Measurements from ENCODE around the gene ABHD12.
A peak's percentile ranks its signal among the peaks of the same experiment; 100 is the strongest.

Gene ABHD12

DNA sequence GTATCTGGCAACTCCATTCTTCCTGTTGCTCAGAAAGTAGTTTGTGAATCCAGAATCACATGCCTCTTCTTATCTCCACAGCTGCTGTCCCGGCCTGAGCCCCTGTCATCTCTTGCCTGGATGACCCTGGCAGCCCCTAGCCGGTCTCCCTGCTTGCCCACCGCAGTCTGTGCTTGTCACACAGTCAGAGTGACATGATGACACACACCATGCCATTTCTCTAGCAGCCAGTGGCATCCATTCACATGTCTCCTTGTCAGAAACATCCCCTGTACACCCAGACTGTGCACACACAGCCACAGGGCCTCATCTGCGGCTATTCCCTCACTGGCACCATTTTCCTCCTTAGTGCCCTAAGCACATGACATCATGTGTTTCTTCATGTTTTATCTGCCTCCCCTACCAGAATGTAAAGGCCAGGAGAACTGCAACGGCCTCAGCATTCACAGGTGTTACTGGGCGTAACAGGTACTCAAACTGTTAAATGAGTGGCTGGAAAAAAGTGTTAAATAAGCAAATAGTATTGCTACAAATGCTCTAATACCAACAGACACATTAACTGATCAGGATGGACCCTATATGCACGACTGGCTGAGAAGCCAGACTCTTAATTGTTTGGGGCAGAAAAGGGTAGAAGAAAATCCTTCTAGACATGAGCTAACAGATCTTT lies 9.6 kb downstream of the ABHD12 start:
- DNase-seq, result no peak

DNA sequence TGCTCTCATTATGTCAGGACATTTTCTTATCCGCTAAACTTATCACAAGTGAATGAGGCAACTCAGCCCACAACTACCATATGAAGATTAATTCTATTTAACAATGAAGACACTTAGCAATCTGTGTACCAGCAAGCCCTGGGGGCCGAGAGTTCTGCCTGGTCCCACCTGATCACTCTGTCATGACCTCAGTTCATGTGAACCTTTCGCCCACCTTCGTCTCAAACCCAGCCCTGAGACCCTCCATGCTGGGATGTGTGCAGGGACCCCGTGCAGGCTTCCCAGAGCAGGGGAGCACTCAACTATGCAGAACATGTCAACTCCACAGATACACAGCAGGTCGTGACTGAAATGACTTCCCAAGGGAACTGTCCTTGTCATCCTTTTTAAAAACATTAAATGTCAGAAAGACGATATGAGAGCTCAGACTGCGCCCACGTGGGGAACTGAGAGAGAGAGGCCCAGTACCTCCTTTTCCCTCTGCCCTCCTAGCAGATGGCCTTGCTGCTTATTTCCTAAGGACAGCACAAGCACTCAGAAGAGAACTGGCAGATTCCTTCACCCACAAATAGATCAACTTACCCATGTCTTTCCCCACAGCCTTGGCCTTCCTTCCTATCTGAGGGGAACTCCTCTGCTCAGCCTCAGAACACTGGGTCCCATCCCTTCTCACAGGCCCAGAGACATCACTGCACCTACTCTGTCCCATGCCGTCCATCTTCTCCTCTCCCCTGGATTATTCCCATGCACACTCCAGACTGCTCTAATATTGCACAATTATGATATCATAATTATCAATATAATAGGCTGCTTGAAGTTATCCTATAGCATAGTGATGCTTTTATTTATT lies 11.5 kb downstream of the ABHD12 start:
- no peak for DNase-seq

DNA sequence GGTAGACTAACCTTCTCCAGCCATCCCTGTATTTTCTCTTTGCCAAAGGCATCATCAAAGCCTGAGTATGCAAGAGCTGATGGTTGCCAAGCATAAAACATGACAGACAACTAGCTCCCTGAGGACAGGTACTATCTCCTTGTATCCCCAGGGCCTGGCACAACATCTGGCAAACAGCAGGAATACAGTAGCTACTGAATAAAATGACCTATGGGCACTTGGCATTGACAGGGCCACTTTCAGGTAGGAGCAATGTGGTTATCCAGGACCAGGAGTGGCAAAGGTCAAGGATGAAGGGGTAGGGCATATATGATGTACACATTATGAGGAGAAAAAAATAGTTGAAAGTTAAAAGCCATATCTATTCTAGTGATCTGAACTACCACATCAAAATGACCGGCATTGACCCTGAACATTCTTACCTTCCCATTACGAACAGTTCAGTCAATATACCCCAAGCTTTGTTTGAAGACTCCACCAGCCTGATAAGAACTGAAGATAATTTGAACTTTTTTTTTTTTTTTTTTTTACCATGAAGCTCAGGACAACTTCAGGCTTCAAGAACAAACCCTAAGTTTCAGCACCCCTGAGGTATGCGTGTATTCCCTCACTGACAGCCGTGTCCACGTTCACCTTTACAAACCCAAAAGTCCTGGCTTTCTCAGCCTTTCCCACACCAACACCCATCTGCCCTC lies 12.3 kb downstream of the ABHD12 start:
- DNase-seq, result no peak

DNA sequence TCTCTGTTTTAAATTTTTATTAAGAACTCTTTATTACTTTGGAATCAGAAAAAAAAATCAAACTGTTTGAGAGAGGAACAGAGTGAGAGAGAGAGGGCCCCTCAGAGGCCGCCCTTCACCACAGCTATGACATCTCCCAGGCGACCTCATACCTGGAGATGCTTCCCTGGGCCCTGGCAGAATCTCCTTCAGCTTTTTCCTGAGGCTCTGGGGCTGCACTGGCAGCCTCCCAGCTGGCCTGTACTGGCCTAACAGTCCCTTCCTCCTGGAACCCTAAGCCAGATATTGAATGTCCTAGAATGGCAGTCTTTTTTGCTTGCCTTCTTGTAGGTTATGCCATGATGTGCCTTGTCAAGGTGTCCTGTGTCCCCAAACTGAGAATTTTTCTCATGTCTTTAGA lies 13.7 kb downstream of the ABHD12 start:
- no peak for DNase-seq

DNA sequence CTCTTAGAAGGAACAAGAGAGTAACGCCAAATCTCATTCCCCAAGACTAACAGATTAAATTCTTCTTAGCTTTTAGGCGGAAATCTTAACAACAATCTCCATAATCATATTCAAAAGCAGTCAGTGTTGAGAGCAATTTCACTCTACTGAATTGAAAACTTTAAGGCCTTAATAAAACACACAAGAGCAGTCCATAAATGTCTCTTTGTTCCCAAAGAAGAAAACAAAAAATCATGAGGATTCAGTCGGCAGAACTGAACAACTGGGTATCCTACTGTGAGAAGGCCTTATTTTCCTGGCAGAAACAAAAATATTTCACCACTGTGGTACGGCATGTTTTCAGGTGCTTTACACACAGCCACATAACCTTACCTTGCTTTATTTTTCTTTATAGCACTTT lies 14.4 kb downstream of the ABHD12 start:
- DNase-seq, result no peak

DNA sequence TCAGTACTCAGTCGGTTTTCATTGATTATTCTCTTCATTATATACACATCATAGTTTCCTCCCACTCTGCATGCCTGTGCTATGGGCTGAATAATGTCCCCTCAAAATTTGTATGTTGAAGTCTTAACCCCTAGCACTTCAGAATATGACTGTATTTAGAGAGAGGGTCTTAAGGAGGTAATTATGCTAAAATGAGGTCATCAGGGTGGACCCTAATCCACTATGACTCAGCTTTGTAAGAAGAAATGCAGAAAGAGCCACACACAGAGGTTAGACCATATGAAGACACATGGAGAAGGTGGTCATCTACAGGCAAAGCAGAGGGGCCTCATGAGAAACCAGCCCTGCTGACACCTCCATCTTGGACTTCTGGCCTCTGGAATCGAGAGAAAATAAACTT lies 15.8 kb downstream of the ABHD12 start:
- no peak for DNase-seq

DNA sequence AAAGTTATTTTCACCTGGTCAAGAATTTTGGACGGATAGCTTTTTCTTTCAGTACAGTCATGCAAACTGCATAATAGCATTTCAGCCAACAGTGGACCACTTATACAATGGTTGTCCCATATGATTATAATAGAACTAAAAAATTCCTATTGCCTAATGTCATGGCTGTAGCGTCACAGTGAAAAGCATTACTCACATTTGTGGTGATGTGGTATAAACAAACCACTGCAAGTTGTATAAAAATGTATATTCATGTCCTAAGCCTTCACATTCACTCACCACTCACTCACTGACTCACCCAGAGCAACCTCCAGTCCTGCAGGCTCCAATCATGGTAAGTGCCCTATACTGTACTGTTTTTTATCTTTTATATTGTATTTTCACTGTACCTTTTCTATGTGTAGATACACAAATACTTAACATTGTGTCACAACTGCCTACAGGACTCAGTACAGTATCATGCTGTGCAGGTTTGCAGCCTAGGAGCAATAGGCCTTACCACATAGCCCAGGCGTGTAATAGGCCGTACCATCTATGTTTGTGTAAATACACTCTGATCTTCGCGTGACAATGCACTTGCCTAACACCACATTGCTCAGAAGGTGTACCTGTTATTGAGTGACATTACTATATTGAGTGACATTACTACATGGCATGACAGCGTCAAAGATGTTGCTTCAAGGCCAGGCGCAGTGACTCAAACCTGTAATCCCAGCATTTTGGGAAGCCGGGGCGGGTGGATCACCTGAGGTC lies 17.9 kb downstream of the ABHD12 start:
- no peak for DNase-seq

DNA sequence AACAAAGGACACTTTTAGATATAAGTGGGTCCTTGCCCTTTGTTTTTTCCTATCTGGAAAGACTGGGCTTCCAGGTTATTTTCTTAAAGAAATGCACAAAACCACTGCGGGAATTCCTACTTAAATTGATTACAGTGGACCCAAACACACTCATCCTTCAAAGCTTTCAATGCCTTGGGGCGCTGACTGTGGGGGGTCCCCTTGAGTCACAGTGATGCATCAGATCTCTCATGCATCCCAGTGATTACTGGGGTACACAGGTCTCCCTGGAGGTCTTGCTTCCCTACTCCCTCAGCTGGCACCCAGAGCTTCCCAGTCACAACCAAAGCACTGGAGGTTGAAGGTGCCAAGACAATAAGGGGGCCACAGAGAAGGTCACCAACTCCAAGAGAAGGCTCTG lies 20.7 kb downstream of the ABHD12 start:
- no peak for DNase-seq

DNA sequence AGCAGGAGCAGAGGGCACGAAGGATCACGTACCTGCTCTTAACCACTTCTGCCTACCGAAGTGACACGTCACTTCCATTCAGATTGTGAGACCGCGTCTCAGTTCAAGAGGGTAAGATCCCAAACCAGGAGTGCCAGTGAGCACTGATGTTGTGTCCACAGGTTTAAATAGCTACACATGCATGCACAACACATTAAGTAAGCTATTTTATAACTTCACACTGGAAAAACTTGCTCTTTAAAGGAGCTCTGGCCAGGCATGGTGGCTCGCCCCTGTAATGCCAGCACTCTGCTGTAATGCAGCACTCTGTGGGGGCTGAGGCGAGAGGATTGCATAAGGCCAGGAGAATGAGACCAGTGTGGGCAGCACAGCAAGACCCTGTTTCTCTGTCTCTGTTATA lies 21.1 kb downstream of the ABHD12 start:
- no peak for DNase-seq

DNA sequence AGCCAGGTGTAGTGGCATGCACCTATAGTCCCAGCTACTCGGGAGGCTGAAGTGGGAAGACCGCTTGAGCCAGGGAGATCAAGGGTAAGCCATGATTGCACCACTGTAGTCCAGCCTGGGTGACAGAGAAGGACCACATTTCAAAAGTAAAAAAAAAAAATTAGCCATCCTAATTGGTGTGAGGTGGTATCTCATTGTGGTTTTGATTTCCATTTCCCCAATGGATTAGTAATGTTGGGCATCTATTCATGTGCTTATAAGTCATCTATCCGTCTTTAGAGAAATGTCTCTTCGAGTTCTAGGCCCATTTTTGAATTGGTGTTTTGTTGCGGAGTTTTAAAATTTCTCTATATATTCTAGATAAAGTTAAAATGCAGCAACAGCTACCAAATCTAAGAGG lies 21.7 kb downstream of the ABHD12 start:
- no peak for DNase-seq

DNA sequence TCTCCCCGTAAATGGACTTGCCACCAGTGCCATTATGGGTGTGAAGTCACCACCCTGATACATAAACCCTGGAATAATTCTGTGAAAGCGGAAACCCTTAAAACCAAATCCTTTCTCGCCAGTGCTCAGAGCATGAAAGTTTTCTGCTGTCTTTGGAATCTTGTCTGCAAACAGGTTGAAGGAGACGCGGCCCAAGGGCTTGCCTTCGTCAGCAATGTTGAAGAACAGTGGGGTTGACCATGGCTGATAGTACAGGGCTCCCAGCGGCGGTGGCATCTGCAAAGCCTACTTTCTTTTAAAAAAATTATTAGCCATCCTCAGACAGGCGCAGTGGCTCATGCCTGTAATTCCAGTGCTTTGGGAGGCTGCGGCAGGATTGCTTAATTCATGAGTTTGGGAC lies 22.1 kb downstream of the ABHD12 start:
- no peak for DNase-seq

DNA sequence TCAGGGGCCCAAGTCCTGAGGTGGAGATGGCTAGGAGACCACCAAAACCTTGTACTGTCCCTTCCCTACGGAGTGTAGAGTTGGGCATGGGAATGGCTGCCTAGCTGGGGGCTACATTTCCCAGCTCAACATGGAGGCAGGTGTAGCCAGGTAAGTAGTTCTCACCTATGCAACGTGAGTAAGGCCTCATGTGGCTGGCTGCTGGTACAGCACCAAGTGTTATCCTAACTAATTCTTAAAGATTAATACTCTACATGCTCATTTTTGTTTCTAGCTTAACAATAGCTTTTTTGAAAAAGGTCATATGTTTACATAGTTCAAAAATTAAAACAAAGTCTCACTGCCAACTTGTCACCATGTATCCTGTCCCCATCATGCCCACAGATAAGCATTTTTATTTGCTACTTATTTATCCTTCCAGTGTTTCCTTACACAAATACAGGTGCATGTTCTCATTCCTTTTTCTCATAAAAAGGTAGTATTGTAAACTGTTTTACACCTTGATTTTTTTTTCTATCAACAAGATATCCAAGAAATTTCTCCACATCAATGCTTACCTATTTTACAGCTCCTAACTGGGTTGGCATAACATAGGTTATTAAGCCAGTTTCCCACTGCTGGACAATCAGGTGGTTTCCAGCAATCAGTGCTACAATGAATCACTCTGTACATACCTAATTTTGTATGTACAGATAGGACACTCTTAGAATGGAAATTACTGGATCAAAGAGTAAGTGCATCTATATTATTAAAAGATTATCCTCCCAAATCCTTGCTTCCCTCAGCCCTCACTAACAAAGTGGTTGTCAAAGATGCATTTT lies 25.5 kb downstream of the ABHD12 start:
- DNase-seq, result no peak

DNA sequence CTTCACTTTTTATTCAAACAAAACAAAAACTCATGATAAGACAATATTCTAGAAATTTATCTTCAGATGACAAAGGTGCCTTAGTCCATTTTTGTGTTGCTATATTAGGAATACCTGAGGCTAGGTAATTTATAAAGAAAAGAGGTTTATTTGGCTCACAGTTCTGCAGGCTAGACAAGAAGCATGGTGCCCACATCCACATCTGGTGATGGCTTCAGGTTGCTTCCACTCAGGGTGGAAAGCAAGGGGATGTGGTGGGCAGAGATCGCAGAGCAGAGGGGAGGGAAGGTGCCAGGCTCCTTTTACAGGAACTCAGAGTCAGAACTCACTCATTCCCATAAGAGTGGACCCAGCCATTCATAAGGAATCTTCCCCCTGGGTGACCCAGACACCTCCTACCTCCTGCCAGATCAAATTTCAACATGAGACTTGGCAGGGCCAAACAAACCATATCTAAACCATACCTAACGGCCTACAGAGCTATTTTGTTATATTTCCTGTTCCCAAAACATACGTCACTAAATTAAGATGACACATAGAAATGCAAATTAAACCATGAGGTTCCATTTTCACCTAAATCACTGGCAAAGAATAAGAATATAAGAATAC lies 26.4 kb downstream of the ABHD12 start:
- DNase-seq, result no peak

DNA sequence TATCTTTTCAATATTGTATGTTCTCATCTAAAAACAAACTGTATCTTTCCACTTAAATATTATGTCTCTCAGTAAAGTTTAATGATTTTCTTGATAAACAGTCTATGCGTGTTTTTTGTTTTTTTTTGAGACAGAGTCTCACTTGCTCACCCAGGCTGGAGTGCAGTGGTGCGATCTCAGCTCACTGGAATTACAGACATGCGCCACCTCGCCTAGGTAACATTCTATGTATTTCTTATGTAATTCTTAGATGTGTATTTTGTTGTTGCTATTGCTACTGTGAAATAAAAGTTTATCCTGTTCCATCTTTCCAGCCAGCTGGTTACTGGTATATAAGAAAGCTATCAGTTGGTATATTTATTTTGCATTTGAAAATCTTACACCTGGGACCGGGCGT lies 29.4 kb downstream of the ABHD12 start:
- no peak for DNase-seq

DNA sequence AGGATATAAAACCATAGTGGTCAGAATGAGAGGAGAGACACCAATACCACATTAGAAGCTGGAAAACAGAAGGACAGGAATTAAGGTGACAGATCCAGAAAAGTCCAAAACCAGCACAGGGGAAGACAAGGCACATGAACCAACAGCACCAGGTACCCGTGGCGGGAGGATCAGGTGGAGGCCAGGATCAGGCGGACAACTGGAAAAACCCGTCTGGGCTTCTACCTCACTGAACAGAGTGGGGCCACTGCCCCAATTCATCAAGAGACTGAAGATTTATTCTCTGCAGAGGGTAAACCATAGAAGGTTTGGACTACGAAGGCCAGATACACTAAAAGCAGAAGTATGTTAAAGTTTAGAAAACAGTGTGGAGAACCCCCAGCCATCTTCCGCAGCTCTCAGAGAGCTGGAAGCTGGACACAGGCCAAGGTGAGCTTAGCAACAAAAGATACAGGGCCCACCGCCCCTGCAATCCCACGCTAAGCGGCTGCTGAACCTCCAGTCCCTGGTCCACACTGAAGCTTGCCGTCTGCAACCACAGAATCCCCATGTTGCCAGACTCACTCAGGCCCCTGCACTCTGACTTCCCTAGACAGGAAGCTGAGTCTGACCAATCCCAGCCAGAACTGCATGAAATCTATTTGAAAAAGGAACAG lies 29.9 kb downstream of the ABHD12 start:
- DNase-seq, result no peak

DNA sequence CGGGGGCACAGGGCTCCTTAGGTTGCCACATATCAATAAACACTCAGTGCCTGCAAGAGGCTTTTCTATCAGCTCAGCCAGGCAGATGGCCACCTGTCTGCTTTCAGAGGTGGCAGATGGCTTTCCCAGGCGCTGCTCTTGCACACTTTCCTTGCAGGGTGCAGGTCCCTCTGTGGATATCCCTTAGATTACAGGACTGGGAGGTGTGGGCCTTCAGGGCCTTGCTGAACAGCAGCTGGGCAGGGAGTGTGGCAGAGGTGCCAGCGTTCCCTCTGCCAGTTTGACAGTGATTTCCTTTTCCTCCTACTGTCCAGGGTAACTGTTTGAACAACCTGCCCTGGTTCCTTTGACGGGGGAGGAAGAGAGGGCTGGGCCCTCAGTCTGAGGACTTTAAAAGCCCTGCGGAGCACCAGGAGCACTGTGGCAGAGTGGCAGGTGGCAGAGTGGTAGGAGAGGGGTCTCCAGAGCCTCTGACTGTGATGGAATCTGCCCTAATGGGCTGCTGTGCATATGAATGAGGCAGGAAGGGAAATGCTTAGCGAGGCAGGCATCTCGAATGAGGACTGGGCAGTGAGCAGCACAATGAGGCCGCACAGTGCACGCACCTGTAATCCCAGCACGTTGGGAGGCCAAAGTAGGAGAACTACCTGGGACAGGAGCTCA lies 34.2 kb downstream of the ABHD12 start:
- peak; percentile 63 for DNase-seq

DNA sequence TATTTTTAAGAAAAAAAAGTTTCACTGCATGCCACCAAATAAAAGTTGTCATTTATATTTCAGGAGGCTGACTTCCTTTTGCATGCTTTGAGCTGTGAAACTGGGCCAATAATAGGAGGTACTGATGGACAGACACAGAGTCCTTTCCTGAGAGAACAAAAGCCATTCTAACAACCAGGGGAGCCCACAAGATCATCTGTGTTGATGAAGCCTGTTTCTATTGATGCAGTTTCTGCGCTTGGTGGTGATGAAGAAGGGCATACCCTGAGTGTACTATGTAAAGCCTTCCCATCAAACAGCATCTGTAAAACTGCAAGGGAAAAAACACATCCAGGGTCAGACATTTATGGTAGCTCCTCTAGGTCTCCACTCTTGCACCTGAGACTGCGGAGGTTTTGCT lies 34.8 kb downstream of the ABHD12 start:
- DNase-seq, result no peak

DNA sequence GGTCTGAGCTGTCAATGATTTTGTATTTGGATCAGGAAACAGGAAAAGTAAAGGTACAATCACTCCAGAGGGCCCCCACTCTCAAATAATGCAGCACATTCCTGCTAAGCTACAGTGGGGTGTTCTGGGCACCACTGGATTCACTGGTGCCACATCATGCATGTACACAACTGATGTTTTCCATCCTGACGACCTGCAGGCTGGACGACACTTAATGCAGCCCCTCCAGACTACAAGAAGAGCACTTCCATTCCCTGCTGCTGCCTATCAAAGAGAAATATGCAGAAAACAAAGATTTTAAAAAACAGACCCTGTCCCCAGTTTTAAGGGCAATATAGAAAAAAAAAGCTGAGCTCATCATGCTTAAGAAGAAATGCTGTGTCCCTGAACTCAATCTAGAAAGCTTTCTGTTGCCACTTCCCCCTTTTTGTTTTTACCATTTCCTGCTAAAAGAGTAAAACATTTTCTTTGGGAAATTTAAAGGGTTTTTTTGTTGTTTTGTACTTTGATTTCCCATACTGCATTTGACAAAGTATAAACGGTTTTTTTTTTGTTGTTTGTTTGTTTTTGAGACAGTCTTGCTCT lies 35.5 kb downstream of the ABHD12 start:
- peak; percentile 50 for DNase-seq

DNA sequence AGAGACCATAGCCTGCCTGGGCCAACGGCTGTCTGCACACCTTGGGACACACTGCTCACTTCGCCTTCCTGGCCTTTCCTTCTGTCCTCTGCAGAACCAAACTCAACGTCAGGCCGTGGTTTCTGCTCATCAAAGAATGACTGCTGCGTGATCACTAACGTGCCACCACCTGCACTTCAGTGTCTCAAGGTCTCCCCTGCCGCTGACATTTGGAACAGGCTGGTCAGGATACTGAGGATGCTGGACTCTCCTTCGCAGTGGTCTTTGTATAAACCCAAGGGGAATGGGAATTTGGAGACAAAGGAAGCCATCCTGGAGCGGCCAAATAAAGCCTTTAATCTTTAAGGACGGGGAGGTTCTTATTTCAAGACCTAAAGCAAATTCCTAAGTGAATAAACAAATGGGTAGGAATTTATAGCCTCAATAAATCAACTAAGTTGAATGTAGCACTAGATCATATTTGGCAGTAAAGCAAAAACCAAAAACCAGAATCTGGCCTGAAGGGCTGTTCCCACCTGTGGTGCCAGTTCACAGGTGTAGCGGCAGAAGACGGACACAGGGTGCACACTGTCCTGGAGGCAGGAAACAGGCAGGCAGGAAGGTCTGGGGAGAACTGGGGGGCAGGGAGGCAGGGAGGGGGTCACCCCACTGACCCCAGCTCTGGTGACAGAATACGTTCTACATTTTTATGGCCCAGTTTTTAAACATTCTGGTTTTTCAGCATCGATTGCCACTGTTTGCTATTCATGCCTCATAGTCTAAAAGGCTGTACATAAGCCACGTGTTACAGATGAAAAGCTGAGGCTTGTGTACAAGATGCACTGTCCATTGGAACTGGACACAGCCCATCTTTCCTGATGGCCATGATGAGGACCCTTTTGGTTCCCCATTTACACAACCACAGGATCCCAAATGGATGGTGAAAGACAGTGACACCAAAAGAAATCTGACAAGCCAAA lies 36.6 kb downstream of the ABHD12 start:
- no peak for DNase-seq

Measured in retina (tissue), 1 donor.